Stimulated activated CD4-positive, alpha-beta T cell treated with anti-CD3 and anti-CD28 coated beads, Interleukin-1b, Interleukin-23, amount 100 ng/mL, for 1 hour (primary cell): ENCODE data around the gene HNRNPA2B1.
"Not testable (repeated sequence)": the region's sequence is repeated elsewhere in the genome, so short reads cannot be mapped to it uniquely, and the experiment has no call there.

Source experiments
- DNase-seq, 2 donors: peaks; one replicate each; pipeline ENCODE4 v3.0.0-alpha.2; 2020; ENCODE audit warnings: low read depth in 2 of 2

HNRNPA2B1 gene

DNA sequence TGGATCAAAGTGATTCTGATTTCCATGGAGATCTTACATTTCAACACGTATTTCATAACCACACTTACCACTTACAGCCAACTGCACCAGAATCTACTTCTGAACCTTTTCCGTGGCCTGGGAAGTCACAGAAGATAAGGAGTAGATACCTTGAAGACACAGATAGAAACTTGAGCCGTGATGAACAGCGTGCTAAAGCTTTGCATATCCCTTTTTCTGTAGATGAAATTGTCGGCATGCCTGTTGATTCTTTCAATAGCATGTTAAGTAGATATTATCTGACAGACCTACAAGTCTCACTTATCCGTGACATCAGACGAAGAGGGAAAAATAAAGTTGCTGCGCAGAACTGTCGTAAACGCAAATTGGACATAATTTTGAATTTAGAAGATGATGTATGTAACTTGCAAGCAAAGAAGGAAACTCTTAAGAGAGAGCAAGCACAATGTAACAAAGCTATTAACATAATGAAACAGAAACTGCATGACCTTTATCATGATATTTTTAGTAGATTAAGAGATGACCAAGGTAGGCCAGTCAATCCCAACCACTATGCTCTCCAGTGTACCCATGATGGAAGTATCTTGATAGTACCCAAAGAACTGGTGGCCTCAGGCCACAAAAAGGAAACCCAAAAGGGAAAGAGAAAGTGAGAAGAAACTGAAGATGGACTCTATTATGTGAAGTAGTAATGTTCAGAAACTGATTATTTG is 15.3 kb downstream of the HNRNPA2B1 start:
- no peak for DNase-seq

DNA sequence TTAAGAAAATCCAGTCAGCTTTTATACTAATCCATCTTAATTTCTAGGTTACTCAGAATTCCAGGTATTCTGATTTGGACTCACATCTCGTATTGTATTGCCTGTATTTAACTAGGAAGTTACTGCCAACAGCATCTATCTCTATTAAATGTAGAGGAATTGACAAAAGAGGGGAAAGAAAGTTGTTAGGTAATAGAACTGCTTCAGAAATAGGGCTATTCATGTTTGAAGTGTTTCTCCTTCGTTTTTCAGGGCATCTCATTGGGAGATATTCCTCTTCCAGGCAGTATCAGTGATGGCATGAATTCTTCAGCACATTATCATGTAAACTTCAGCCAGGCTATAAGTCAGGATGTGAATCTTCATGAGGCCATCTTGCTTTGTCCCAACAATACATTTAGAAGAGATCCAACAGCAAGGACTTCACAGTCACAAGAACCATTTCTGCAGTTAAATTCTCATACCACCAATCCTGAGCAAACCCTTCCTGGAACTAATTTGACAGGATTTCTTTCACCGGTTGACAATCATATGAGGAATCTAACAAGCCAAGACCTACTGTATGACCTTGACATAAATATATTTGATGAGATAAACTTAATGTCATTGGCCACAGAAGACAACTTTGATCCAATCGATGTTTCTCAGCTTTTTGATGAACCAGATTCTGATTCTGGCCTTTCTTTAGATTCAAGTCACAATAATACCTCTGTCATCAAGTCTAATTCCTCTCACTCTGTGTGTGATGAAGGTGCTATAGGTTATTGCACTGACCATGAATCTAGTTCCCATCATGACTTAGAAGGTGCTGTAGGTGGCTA is 16.1 kb downstream of the HNRNPA2B1 start:
- DNase-seq = not testable (repeated sequence)

DNA sequence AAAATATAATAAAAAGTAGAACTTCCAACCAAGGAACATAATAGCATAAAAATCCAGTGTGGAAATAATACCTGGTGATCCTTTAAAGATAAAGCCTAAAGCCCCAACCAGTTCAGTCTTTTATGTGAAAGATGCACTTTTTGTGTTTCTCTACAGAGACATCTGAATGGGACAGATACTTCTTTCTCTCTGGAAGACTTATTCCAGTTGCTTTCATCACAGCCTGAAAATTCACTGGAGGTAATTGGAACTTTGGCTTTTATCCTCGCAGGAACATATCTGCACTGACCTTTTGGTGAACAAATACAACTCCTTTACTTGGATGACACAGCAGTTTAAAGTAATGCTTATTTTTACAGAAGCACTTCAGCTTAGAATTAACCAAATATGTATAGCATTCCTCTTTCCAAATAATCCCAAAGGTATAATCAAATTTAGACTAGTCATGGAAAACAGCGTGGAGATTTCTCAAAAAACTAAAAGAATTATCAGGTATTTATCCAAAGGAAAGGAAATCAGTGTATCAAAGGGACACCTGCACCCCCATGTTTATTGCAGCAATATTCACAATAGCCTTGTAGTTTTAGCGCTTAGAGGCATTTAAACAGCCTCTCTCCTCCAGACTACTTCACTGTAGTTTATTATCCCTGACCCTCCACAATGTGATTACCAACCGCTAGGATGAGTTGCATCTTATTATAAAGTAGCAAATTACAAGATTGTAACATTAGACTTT is 16.8 kb downstream of the HNRNPA2B1 start:
- DNase-seq = no peak

- DNase-seq = no peak
These were observed 17.8 kb downstream of the HNRNPA2B1 start for GRCh38 chr7:26182706-26183105.

GRCh38 chr7:26182283-26182682 is 18.3 kb downstream of the HNRNPA2B1 start:
- no peak for DNase-seq

GRCh38 chr7:26181474-26182227 is 18.9 kb downstream of the HNRNPA2B1 start:
- DNase-seq = no peak

DNA sequence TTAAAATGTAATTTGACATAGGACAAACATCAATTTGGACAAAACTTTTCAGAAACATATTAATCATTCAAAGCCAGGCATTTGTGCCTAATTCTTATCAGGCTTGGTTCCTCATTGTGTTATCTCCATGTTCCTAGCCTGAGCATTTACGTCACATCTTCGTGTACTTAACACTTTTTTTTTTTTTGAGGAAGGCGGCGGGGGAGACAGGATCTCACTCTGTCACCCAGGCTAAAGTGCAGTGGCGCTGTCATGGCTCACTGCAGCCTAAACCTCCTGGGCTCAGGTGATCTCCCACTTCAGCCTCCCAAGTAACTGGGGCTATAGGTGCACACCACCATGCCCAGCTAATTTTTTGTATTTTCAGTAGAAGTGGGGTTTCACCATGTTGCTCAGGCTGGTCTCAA is 19.8 kb downstream of the HNRNPA2B1 start:
- DNase-seq = no peak

DNA sequence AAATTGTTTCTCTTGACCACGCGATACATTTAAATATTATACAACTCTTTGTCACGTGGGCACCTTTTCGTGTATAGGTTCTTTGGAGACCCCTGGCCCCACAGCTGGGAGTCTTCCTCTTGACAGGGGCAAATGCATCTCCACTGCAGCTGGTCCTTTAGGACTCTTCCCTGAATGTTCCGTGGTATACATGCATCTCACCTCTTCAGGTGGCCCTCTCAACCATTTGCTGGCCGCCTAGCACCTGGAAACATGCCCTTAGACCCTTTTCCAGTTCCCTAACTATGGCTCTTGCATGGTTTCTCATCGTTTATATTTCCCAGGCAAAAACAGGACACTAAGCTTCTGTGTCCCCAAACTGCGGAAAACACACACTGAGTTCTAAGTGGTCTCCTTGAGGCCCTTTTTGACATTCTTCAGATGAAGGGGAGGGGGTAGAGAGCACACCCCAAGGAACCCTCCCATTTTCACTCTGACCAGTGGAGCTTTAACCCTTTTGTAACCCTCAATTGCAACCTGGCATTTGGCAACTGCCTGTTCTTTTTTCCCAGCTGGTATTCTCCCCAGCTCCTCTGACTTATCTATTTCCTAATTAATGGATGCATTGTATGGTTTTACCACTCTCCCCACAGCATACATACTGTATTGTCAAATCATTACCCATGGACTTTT is 20.6 kb downstream of the HNRNPA2B1 start:
- no peak for DNase-seq

GRCh38 chr7:26179422-26179821 is 21.1 kb downstream of the HNRNPA2B1 start:
- DNase-seq = no peak

- DNase-seq = no peak
These were observed 22.1 kb downstream of the HNRNPA2B1 start for GRCh38 chr7:26178272-26178960.

- not testable (repeated sequence) for DNase-seq
These were observed 23.3 kb downstream of the HNRNPA2B1 start for GRCh38 chr7:26177269-26177668.

GRCh38 chr7:26176696-26177095 is 23.9 kb downstream of the HNRNPA2B1 start:
- DNase-seq = not testable (repeated sequence)

DNA sequence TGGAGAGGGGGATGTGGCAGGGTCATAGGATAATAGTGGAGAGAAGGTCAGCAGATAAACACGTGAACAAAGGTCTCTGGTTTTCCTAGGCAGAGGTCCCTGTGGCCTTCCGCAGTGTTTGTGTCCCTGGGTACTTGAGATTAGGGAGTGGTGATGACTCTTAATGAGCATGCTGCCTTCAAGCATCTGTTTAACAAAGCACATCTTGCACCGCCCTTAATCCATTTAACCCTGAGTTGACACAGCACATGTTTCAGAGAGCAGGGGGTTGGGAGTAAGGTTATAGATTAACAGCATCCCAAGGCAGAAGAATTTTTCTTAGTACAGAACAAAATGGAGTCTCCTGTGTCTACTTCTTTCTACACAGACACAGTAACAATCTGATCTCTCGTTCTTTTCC is 24.6 kb downstream of the HNRNPA2B1 start:
- DNase-seq = not testable (repeated sequence)

- no peak for DNase-seq
These were observed 28.5 kb downstream of the HNRNPA2B1 start for GRCh38 chr7:26172048-26172447.

GRCh38 chr7:26171601-26172000 is 28.9 kb downstream of the HNRNPA2B1 start:
- DNase-seq = no peak

DNA sequence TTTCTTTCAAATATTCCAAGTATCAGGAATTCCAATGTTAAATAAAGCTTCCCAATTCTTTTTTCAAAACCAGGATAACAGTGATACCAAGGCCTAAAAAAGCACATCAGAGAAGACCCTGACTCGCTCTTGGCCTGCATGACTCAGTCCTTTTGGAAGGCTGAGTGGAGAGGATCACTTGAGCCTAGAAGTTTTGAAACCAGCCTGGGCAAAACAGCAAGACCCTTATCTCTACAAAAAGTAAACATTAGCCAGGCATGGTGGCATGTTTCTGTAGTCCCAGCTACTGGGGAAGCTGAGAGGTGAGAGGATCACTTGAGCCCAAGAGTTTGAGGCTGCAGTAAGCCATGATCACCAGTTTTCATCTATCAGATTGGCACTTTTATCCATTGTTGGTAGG is 29.9 kb downstream of the HNRNPA2B1 start:
- no peak for DNase-seq

DNA sequence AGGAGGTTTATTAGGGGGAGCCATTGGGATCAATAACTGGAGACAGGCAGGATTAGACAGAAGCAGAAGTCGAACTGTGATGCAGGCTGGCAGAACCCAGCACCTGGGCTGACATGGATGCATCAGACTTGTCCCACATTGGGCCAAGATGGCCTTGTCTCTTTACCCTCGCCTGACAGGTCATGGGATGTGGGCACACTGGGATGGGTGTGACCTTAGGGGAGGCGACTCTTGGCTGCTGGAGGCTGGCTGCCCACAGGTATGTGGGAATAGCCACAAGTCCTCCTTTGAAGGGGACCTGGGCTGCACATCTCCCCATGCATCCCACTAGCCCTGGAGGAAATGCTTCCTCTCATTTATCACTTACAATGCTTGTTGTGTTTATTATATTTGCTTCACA is 31.3 kb downstream of the HNRNPA2B1 start:
- DNase-seq = no peak

DNA sequence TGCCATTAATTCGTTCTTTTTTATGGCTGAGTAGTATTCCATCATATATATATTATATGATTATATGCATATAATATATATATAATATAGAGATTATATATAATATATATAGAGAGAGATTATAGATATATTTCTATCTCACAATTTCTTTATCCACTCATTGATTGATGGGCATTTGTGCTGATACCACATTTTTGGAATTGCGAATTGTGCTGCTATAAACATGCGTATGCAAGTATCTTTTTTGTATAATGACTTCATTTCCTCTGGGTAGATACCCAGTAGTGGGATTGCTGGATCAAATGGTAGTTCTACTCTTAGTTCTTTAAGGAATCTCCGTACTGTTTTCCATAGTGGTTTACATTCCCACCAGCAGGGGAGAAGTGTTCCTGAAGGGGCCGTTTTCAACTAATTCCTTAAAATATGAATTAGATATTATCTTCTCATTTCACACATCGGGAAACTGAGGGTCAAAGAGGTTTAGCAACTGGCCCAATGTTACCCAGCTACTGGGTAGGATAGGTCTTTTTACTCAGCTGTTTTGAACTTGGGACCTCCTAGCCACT is 32.0 kb downstream of the HNRNPA2B1 start:
- DNase-seq = no peak

GRCh38 chr7:26167303-26167934 is 33.1 kb downstream of the HNRNPA2B1 start:
- no peak for DNase-seq
